ENCODE measurements around the gene OR4M2.
"Not testable (repeated sequence)": the region's sequence is repeated elsewhere in the genome, so short reads cannot be mapped to it uniquely, and the experiment has no call there.

The OR4M2 gene, protein sequence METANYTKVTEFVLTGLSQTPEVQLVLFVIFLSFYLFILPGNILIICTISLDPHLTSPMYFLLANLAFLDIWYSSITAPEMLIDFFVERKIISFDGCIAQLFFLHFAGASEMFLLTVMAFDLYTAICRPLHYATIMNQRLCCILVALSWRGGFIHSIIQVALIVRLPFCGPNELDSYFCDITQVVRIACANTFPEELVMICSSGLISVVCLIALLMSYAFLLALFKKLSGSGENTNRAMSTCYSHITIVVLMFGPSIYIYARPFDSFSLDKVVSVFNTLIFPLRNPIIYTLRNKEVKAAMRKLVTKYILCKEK

DNA sequence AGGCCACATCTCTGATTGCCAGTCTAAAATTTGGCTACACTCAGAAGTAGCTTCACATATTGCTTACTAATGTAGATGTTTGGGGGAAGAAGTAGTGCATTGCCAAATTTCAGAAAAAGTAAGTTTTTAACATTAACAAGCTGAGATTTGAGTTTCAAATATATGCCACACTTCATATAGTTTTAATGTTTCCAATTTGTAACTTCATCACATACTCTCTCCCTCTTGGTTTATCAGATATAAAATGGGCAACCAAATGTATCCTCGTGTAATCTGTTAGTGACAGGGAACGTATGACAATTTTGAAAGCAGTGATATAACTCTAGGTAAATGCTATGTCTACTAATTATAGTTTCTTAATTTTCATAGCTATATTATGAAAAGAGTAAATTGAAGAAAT, at the start of gene OR4M2:
Gene OR4M2, plus strand, starts transcription at position 301 of the 400 bp plus-strand sequence. Its CDS starts 98 bp downstream, at position 399.
- H3K27ac ChIP-seq: not testable (repeated sequence)

DNA sequence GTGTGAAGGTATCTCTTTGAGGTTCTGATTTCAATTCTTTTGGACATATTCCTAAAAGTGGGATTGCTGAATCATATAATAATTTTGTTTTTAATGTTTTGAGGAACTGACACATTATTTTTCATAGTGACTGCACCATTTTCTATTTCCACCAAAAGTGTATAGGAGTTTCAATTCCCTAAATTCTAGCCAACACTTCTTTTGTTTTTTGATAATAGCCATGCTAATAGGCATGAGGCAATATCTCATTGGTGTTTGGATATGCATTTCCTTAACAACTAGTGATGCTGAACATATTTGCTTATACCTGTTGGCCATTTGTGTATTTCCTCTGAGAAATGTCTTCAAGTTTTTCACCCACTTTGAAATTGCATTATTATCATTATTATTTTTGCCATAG, 11.1 kb upstream of the OR4M2 start:
- H3K27ac ChIP-seq: not testable (repeated sequence)

DNA sequence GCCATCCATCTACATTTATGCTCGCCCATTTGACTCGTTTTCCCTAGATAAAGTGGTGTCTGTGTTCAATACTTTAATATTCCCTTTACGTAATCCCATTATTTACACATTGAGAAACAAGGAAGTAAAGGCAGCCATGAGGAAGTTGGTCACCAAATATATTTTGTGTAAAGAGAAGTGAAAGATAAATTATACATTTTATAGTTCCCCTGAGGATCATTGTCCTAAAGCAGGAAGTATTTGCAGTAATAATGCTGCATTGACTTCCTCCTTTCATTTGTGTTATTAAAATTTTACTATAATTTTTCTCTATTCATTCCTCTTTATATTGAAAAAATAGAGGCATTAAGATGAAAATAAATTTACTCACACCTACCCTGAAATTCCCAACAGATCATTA, 1.1 kb downstream of the OR4M2 start:
- not testable (repeated sequence) for H3K27ac ChIP-seq

DNA sequence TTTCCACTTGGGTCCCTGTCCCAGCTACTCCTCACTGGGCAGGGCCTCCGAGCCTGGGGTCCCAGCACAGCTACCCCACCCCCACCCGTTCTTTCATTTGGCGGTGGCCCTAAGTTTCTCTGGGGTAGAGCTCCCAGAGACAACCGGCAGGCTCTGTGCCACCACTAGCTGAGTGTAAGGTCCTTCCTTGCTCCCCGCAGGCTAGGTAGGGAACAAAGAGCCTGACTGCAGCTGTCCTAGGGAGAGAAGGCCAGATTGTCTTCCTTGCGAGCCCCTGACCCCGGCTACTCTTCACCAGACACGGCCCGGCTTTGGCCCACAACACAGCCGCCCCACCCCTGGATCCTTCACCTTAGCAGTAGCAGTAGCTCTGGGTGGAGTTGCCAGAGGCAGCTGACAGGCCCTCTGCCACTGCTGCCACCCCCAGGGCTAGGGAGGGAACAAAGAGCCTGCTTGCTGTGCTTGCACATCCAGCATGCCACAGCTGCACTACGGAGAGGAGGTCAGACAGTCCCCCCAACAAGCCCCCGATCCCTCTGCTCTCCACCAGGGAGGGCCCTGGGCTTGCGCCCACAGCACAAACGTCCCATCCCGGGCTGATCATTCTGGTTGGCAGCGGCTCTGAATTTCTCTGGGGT, 18.4 kb downstream of the OR4M2 start:
- H3K27ac ChIP-seq: not testable (repeated sequence)

DNA sequence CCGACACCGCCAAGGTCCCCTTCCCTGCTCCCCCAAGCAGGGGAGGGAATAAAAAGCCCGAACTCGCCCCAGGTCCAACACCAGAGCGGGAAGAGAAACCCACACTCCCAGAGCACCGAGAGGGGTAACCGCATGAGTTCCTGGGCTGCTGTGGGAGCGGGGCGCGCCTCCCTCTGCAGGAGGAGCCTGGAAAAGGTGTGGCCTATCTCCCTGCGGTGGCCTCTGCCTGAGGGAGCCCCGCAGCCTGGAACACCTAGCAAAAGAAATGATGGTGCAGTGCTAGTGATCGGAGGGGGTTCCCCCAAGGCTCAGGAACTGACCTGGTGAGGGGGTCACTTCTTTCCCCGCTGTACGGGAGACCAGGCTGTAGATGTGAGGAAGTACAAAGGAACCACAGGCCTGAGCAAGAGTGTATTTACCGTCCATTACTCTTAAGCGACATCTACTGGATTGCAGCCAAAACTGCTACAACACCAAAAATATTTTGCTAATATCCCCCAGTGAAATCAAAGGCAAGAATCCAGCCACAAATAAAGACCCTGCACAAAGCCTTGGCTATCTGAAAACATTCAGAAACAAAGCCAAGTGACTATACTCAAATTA, 19.1 kb downstream of the OR4M2 start:
- not testable (repeated sequence) for H3K27ac ChIP-seq

DNA sequence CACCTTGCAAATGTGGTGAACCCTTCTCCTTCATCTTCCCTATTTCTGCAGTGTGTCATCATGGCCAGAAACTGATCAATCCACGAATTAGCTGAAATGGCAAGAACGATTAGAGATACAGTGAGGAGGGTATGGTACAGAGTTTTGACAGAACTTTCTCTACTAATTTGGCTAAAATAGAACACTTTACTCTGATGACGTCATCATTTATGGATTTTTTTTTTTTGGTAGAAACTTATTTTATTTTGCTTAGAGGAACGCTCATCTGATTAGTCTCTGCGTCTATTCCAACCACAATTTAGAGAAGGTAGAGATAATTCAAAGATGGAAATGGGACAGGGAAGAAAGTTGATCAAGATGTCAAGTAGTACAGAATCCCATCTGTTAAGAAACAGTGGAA, 41.7 kb downstream of the OR4M2 start:
- not testable (repeated sequence) for H3K27ac ChIP-seq

Data from C4-2B (cell line).